Neural cell (in vitro differentiated cells): Measurements from ENCODE around the gene FRMD4A.

ENCODE experiments used
- EZH2 ChIP-seq: fragments of 200-600, 300-800 bp; shearing (Covaris generic), sonication (generic); IDR thresholded peaks from 2 replicates; pipeline ENCODE4 v1.6.1; 2014; ENCODE audit warnings: antibody characterized with exemption, low read length, borderline replicate concordance, mild to moderate bottlenecking; ENCODE audit not compliant: insufficient read depth, poor library complexity, severe bottlenecking
- TF ChIP-seq, protein P1 (sequence below): fragments of 450-650 bp; IDR thresholded peaks from 2 replicates; pipeline ENCODE4 v1.5.1; 2014; ENCODE audit warnings: antibody characterized with exemption, mild to moderate bottlenecking, moderate library complexity; ENCODE audit not compliant: poor library complexity, severe bottlenecking
- TF ChIP-seq, protein P2 (sequence below): IDR thresholded peaks from 2 replicates; pipeline ENCODE4 v1.6.1; 2012; ENCODE audit warnings: borderline replicate concordance

DNA sequence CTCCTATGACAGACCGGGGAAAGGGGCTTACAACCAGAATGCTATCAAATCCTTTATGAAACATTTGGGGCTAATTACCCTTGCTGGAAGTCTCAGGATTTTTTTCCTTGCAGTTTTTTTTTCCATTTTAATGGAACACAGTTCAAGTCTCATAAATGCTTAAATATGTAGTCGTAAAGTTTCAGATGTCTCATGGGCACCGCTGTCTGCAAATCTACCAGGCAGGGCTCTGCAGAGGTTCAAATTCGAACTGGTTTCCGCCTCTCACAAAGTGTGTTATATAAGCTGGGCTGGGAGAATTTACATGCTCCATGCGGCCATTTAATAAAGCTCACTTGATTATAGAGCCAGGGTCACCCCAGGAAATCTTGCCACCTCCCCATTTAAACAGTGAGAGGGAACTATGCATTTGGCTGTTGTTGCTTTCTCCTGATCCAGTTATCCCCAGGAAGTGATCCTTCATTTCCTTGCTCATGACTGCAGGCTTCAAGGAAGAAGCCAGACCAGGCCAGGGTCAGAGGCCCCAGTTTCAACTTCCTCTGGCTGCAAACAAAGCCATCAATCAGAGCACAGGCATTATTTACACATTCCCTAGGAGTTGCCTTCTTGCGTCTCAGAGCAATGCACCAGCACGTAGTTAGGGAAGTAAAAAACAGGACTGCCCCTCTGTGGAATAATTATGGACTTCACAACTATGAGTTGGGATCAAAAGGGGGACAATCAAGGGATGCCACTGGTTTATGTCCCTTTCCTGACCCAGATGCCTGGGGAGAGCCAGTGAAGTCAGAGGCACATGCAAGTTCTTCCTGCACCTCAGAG, 385.1 kb downstream of the FRMD4A start:
- TF ChIP-seq, protein P1, sequence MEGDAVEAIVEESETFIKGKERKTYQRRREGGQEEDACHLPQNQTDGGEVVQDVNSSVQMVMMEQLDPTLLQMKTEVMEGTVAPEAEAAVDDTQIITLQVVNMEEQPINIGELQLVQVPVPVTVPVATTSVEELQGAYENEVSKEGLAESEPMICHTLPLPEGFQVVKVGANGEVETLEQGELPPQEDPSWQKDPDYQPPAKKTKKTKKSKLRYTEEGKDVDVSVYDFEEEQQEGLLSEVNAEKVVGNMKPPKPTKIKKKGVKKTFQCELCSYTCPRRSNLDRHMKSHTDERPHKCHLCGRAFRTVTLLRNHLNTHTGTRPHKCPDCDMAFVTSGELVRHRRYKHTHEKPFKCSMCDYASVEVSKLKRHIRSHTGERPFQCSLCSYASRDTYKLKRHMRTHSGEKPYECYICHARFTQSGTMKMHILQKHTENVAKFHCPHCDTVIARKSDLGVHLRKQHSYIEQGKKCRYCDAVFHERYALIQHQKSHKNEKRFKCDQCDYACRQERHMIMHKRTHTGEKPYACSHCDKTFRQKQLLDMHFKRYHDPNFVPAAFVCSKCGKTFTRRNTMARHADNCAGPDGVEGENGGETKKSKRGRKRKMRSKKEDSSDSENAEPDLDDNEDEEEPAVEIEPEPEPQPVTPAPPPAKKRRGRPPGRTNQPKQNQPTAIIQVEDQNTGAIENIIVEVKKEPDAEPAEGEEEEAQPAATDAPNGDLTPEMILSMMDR = no peak
- TF ChIP-seq, protein P2, sequence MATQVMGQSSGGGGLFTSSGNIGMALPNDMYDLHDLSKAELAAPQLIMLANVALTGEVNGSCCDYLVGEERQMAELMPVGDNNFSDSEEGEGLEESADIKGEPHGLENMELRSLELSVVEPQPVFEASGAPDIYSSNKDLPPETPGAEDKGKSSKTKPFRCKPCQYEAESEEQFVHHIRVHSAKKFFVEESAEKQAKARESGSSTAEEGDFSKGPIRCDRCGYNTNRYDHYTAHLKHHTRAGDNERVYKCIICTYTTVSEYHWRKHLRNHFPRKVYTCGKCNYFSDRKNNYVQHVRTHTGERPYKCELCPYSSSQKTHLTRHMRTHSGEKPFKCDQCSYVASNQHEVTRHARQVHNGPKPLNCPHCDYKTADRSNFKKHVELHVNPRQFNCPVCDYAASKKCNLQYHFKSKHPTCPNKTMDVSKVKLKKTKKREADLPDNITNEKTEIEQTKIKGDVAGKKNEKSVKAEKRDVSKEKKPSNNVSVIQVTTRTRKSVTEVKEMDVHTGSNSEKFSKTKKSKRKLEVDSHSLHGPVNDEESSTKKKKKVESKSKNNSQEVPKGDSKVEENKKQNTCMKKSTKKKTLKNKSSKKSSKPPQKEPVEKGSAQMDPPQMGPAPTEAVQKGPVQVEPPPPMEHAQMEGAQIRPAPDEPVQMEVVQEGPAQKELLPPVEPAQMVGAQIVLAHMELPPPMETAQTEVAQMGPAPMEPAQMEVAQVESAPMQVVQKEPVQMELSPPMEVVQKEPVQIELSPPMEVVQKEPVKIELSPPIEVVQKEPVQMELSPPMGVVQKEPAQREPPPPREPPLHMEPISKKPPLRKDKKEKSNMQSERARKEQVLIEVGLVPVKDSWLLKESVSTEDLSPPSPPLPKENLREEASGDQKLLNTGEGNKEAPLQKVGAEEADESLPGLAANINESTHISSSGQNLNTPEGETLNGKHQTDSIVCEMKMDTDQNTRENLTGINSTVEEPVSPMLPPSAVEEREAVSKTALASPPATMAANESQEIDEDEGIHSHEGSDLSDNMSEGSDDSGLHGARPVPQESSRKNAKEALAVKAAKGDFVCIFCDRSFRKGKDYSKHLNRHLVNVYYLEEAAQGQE = no peak
- TF ChIP-seq EZH2 = no peak
